Left lobe of liver (tissue), 2 donors: ENCODE measurements around the gene GNA14. TPM values are rescaled to one million over a fixed set of nuclear protein-coding genes. Genes with fewer than 3 reads are reported as not detected.
"Not testable (repeated sequence)": the region's sequence is repeated elsewhere in the genome, so short reads cannot be mapped to it uniquely, and the experiment has no call there.

Source experiments
- ATAC-seq: fragments of 200-7000 bp; cut with Tn5 transposase; one replicate; pipeline ENCODE4 v1.9.1; 2020; ENCODE audit warnings: mild to moderate bottlenecking, moderate library complexity
- DNase-seq: peaks from one replicate; pipeline ENCODE4 v3.0.0-alpha.2; 2020; ENCODE audit warnings: low spot score
- total RNA-seq: library from RNA; stranded (reverse); gene quantifications from one replicate; pipeline ENCODE4 v1.2.1, GENCODE V29; 2021
- donor health status: DM: no; HTN: no; CAD: no; lungs with moderate emphysema.
- donor health status: DM: no; HTN: yes; CAD: no.

Gene GNA14
- total RNA-seq, 1 donor from 2014 or later: 2.5 TPM

- DNase-seq: no peak
- no peak for ATAC-seq
Measured at GRCh38 chr9:77497322-77498198, 150.6 kb downstream of the GNA14 start.

- ATAC-seq: no peak
- no peak for DNase-seq
Measured at GRCh38 chr9:77495834-77496671, 152.1 kb downstream of the GNA14 start.

GRCh38 chr9:77490279-77490678 lies 157.8 kb downstream of the GNA14 start:
- DNase-seq: not testable (repeated sequence)

DNA sequence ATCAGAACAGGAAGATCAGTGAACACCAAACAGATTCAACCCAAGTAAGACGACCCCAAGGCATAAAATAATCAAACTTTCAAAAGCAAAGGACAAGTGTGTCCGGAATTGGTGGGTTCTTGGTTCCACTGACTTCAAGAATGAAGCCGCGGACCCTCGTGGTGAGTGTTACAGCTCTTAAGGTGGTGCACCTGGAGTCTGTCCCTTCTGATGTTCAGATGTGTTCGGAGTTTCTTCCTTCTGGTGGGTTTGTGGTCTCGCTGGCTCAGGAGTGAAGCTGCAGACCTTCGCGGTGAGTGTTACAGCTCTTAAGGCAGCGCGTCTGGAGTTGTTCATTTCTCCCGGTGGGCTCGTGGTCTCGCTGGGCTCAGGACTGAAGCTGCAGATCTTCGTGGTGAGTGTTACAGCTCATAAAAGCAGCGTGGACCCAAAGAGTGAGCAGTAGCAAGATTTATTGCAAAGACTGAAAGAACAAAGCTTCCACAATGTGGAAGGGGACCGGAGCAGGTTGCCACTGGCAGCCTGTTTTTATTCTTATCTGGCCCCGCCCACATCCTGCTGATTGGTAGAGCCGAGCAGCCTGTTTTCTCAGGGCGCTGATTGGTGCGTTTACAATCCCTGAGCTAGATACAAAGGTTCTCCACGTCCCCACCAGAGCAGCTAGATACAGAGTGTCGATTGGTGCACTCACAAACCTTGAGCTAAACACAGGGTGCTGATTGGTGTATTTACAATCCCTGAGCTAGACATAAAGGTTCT lies 158.5 kb downstream of the GNA14 start:
- not testable (repeated sequence) for DNase-seq, ATAC-seq

More at GRCh38 chr9:77490279-77490678, 157.8 kb downstream of the GNA14 start:
- not testable (repeated sequence) for ATAC-seq

DNA sequence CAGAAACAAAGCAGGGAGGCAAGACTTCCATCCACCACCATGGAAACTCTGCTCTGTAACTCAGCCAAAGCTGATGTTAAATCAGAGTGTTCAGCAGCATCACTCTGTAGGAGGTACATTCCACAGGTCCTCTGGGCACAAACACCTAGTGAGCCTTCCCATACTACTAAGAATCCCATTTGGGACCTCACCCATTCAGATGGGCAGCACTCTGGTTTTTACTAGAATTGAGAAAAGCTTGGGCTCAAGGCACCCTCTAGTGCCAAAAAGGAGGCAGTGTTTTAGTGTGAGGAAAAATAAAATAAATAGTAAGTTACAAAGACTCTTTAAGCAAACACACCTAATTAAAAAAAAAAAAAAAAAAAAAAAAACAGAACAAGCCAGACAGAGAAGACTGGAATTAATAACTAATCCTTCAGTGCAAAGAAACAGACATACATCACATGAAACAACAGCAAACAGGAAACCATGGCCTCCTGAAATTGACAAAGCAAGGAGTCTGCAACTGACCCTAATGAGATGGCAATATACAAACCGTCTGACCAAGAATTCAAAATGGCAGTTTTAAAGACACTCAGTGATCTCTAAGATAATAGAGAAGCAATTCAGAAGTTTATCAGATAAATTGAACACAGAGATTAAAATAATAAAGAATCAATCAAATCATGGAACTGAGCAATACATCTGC lies 159.5 kb downstream of the GNA14 start:
- ATAC-seq (no peak), DNase-seq (no peak)

GRCh38 chr9:77486968-77487367 lies 161.2 kb downstream of the GNA14 start:
- DNase-seq (no peak), ATAC-seq (no peak)

DNA sequence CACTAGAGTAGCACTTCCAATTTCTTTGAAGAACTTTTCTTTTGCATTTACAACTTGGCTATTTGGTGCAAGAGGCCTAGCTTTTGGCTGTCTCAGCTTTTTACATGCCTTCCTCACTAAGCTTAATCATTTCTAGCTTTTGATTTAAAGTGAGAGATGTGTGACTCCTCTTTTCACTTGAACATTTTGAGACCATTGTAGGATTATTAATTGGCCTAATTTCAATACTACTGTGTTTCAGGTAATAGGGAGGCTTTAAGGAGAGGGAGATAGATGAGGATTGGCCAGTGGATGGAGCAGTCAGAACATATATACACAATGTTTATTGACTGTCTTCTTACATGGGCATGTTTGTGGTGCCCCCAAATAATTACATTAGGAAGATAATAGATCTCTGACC lies 161.7 kb downstream of the GNA14 start:
- ATAC-seq (no peak), DNase-seq (no peak)

GRCh38 chr9:77475641-77476473 lies 172.3 kb downstream of the GNA14 start:
- ATAC-seq (no peak), DNase-seq (no peak)

DNA sequence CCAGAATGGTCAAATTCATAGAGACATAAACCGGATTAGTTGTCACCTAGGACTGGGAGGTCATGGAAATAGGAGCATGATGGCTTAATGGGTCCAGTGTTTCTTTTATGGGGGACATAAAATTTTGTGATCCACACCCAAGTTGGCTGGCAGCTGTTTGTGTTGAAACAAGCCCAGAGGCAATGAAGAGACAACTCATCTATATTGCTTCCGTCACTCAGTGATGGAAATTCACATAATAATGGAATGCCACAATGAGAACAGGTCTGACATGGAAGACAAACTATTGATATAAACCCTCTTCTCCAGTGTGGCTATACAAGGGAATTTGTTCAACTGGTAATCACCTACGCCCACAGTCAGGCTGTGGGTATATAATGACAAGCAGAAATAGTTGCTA lies 173.2 kb downstream of the GNA14 start:
- no peak for ATAC-seq
- no peak for DNase-seq

- ATAC-seq: no peak
- no peak for DNase-seq
Measured at GRCh38 chr9:77472646-77473045, 175.5 kb downstream of the GNA14 start.

DNA sequence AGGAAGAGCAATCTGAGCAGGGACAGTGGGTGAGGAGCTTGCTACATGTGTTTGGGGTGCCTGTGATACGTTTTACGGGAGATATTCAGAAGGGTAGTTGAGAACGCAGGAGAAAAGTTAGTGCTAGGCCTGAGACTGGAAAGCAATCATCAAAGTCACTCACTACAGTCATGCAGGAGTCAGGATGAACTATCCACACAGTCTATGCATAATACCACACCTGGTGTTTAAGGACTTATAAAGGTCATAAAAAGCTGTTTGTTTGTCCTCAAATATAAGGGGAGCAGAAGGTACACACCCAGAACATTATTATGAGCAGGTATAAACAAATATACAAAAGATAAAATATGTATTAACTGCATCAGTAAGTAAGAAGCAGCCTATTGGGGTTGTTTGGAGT lies 176.6 kb downstream of the GNA14 start:
- ATAC-seq: no peak

DNA sequence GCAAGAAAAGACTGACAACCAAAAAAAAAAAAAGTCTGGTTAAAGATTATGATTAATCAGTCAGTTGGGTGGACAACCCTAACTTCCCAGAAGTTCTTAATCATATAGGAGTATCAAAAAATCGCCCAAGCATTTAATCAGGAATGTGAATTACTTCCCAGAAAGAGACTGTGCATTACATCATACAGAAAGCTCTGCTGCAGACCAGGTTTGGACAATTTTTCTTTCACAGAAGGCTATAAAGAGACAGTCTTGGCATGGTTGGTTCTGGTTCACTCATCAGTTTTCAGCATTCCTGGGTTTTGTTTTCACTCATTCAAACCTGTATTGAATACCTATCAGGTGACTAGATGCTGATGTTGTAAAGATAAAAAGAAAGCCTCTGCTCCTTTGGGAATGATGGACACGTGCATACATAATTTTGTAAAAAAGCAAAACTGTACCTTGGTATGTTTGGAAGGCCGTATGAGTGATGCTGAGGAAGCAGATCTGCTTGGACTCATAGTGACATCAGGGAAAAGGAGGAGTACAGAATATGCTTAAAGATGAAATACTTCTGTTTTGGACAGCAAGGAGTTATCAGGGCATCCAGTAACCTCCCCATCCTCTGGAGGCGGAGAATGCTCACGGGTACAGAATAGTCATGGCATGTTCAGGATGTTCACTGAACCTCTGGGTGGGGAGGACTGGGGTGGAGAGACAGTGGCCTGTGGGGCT lies 178.4 kb downstream of the GNA14 start:
- DNase-seq: no peak
- ATAC-seq: no peak

More for the DNA sequence above, 176.6 kb downstream of the GNA14 start:
- no peak for DNase-seq

- no peak for DNase-seq
Measured at GRCh38 chr9:77464661-77465060, 183.5 kb downstream of the GNA14 start.

GRCh38 chr9:77463151-77463550 lies 185.0 kb downstream of the GNA14 start:
- DNase-seq: no peak
- ATAC-seq: no peak

More at GRCh38 chr9:77464661-77465060, 183.5 kb downstream of the GNA14 start:
- no peak for ATAC-seq

DNA sequence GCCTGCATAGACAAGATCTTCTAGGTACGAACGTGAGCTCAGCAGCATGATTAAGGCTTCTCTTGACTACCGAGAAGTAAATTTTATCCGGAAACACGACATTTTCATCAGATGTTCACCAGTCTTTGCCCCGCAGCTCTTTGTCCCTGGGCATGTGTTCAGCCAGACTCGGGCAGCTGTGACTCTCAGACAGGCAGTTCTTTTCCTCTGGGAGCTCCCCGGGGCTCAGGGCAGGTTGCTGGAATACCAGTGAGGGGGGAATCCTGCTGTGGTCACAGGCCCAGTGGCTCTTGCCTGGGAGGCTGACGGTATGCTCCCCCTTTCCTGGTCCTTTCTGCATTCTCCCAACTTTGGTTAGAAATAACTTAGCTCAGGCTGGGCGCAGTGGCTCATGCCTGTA lies 186.1 kb downstream of the GNA14 start:
- ATAC-seq (no peak), DNase-seq (no peak)

DNA sequence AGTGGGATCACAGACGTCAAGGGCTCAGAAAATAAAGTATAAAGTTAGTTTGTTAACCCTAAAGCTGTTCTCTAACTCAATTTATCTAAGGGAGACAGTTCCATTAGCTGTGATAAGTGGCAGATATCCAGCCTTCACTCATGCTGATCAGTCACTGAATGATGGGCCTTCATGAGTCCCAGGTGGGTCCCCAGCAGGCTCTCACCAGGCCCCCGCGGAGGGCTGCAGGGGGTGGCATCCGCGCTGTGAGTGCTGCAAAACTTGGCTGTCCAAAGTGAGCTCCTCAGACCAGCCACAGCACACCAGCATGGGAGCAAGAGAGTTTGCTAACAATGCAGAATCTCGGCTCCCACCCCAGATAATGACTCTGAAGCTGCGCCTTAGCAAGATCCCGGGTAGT lies 187.2 kb downstream of the GNA14 start:
- DNase-seq (no peak), ATAC-seq (no peak)

DNA sequence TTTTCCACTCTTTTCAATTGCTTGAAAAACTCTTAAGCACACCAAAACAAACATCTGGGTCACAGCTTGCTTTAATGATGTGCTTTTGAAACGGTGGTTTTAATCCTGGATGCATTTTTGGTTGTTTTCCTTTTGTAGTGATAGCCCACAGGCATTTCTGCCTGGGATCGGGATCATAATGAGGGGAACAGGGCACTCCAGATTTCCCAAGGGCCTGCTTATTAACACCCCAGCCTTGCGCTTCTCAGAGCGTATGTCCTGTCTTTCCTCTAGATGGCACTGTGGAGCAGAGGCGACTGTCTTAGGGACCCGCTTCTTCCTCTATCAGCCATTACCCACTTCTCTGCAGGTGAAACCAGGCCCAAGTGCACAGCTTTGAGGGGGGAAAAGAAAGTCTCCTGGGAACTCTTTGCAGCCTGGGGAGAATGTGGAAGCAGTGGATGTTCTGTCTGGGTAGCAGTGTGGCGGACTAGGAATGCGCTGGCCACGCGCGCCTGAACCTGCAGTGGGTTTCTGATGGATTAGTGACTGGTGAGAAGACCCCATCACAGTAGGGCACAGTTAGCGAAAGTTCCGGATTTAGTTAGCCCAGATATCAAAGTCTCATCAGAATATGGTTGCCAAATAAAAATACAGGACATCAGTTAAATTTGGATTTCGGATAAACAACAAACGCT lies 190.1 kb downstream of the GNA14 start:
- no peak for DNase-seq
- peak; percentile 84 for ATAC-seq

DNA sequence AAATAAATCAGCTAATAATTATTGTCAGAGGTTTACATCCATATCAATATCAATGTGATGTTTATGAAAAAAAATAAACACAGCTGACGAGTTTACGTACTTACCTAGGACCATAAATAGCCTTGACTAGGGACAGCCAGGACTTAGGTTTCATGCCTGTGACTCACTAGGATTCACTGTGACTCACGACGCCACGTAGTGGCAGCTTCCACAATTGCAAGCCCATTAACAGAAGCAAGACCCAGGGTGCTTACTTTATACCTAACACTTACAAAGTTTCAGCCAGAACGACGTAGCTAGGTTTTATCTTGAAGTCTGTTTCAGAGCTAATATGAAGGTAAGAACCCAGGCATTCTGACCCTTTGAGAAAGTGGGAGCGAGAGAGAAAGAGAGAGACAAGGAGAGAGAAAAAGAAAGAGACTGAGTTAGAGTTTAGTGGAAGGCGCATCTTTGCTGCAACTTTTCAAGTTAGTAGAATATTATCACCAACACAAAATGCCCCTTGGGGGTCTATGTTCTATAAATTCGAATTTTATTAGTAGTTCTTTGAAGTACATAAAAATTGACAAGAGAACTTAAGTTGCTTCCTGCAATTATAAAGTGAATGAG lies 191.2 kb downstream of the GNA14 start:
- ATAC-seq: peak; percentile 95

More for the DNA sequence above, 191.2 kb downstream of the GNA14 start:
- peak; percentile 81 for DNase-seq
